Smooth muscle cell (in vitro differentiated cells): Measurements from ENCODE around the gene FKBP9. TPM values are rescaled to one million over a fixed set of nuclear protein-coding genes. Genes with fewer than 3 reads are reported as not detected.

Source experiments
- DNase-seq: peaks from one replicate; lab custom pipeline; 2025; ENCODE audit not compliant: unreplicated experiment; lab: John Stamatoyannopoulos, UW
- H2AFZ ChIP-seq: fragments of 200-600 bp; sonication (generic); 2 replicates; pipeline ENCODE4 v1.6.0; 2016; ENCODE audit warnings: antibody characterized with exemption, low read depth, mild to moderate bottlenecking
- H3F3A ChIP-seq: fragments of 200-600 bp; sonication (generic); 2 replicates; pipeline ENCODE4 v1.6.0; 2017; ENCODE audit warnings: antibody characterized with exemption, low read depth
- H3K27ac ChIP-seq: fragments of 200-600 bp; sonication (generic); 2 replicates; pipeline ENCODE4 v1.5.1; 2016; ENCODE audit warnings: low read depth, mild to moderate bottlenecking
- H3K27me3 ChIP-seq: fragments of 200-600 bp; sonication (generic); 2 replicates; pipeline ENCODE4 v1.6.1; 2016; ENCODE audit warnings: low read depth, mild to moderate bottlenecking
- H3K36me3 ChIP-seq: fragments of 200-600 bp; sonication (generic); 2 replicates; pipeline ENCODE4 v1.5.1; 2016; ENCODE audit warnings: low read depth
- H3K4me1 ChIP-seq: fragments of 200-600 bp; sonication (generic); 2 replicates; pipeline ENCODE4 v1.5.1; 2016; ENCODE audit warnings: low read depth
- H3K4me2 ChIP-seq: fragments of 200-600 bp; sonication (generic); 2 replicates; pipeline ENCODE4 v1.6.0; 2016; ENCODE audit warnings: mild to moderate bottlenecking
- H3K4me3 ChIP-seq: fragments of 200-600 bp; sonication (generic); 2 replicates; pipeline ENCODE4 v1.5.1; 2016; ENCODE audit warnings: mild to moderate bottlenecking
- H3K79me2 ChIP-seq: fragments of 200-600 bp; sonication (generic); 2 replicates; pipeline ENCODE4 v1.6.0; 2016; ENCODE audit warnings: low read depth, mild to moderate bottlenecking
- H3K9ac ChIP-seq: fragments of 200-600 bp; sonication (generic); 2 replicates; pipeline ENCODE4 v1.6.0; 2016; ENCODE audit warnings: low read depth
- H3K9me3 ChIP-seq: fragments of 200-600 bp; sonication (generic); replicated peaks from 2 replicates; pipeline ENCODE4 v1.5.1; 2016; ENCODE audit warnings: low read depth
- H4K20me1 ChIP-seq: fragments of 200-600 bp; sonication (generic); 2 replicates; pipeline ENCODE4 v1.6.0; 2016; ENCODE audit warnings: low read depth
- CTCF ChIP-seq: fragments of 200-600 bp; sonication (generic); IDR thresholded peaks from 2 replicates; pipeline ENCODE4 v1.5.1; 2017; ENCODE audit warnings: borderline replicate concordance, mild to moderate bottlenecking, antibody characterized with exemption; ENCODE audit not compliant: insufficient read depth, poor library complexity, severe bottlenecking
- WGBS: methylation state at CpG from one replicate; pipeline ENCODE4 v1.1.7; 2016; ENCODE audit warnings: low lambda C conversion rate; 5-methylcytosine and 5-hydroxymethylcytosine counted together
- polyA plus RNA-seq: library from polyadenylated mRNA; unstranded; fragments of >200 nt; fragmentation: Nextera tagmentation; extraction: Ambion mirVana; gene quantifications from 2 replicates; pipeline ENCODE4 v1.2.1, GENCODE V29; 2016
- total RNA-seq: library from RNA; depleted of rRNA; stranded (reverse); fragments of >200 nt; gene quantifications from 2 replicates; pipeline ENCODE4 v1.2.3, GENCODE V29; 2014

Gene FKBP9
- total and polyA plus RNA-seq, 2 experiments from 2014 or later, result 99.0 to 130 TPM

- Histone ChIP-seq H3K27me3 (no peaks in the 10 kb centered on the region), H3K79me2 (no peaks in the 10 kb centered on the region), H3K4me3 (no peak overlapping the region), H3K36me3 (no peaks in the 10 kb centered on the region), H4K20me1 (no peaks in the 10 kb centered on the region), H3K9me3 (no peaks in the 10 kb centered on the region), H3K27ac (no peak overlapping the region), H3K4me1 (no peaks in the 10 kb centered on the region), H3F3A (no peaks in the 10 kb centered on the region), H3K9ac (no peak overlapping the region), H3K4me2 (no peak overlapping the region), H2AFZ (no peak overlapping the region)
- 66% methylated on average over 3 of the region's 3 CpGs for WGBS
- no peak for DNase-seq
- TF ChIP-seq CTCF, result no peak
Measured at GRCh38 chr7:32947420-32947983, 9.7 kb upstream of the FKBP9 start.

DNA sequence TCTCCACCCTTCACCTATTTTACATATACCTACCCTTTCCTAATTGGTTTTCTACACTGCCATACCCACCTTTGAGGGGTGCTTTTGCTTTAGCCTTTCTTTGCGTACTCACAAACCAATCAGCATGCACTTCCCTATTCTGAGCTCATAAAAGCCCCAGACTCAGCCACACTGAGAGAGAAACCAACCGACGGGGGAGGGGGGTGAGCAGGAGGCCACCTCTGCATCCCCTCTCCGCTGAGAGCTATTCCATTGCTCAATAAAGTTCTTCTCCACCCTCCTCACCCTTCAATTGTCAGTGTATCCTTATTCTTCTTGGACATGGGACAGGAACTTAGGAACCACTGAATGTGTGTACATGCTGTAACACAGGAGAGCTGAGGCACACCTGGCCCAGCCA is 9.0 kb upstream of the FKBP9 start:
- H3K79me2 ChIP-seq, result no peaks in the 10 kb centered on the region
- no peak overlapping the region for H3K9ac ChIP-seq
- no peak overlapping the region for H3K4me2 ChIP-seq
- H3K4me3 ChIP-seq, result no peak overlapping the region
- H3K27me3 ChIP-seq, result no peaks in the 10 kb centered on the region
- WGBS, result 28% methylated on average over 4 of the region's 4 CpGs
- no peak overlapping the region for H2AFZ ChIP-seq
- H3K9me3 ChIP-seq, result no peaks in the 10 kb centered on the region
- no peak for DNase-seq
- no peaks in the 10 kb centered on the region for H4K20me1 ChIP-seq
- no peaks in the 10 kb centered on the region for H3F3A ChIP-seq
- no peak for TF ChIP-seq CTCF
- H3K27ac ChIP-seq, result no peak overlapping the region
- H3K4me1 ChIP-seq, result no peaks in the 10 kb centered on the region
- H3K36me3 ChIP-seq, result no peaks in the 10 kb centered on the region

GRCh38 chr7:32952876-32953275 is 4.4 kb upstream of the FKBP9 start:
- no peaks in the 10 kb centered on the region for H3K4me1 ChIP-seq
- H3K36me3 ChIP-seq, result no peaks in the 10 kb centered on the region
- no peaks in the 10 kb centered on the region for H4K20me1 ChIP-seq
- no peak overlapping the region for H3K4me2 ChIP-seq
- H3F3A ChIP-seq, result no peaks in the 10 kb centered on the region
- H3K4me3 ChIP-seq, result no peak overlapping the region
- TF ChIP-seq CTCF, result no peak
- H3K9me3 ChIP-seq, result no peaks in the 10 kb centered on the region
- H3K79me2 ChIP-seq, result no peaks in the 10 kb centered on the region
- no peak overlapping the region for H2AFZ ChIP-seq
- no peaks in the 10 kb centered on the region for H3K27me3 ChIP-seq
- WGBS, result 95% methylated on average over 1 of the region's 1 CpG
- H3K27ac ChIP-seq, result no peak overlapping the region
- no peak for DNase-seq
- no peak overlapping the region for H3K9ac ChIP-seq
